ENCODE results near the gene RNF121. TPM values are rescaled to one million over a fixed set of nuclear protein-coding genes. Genes with fewer than 3 reads are reported as not detected.
"Not testable (repeated sequence)": the region's sequence is repeated elsewhere in the genome, so short reads cannot be mapped to it uniquely, and the experiment has no call there.

The RNF121 gene
- total RNA-seq, 1 experiment from 2014 or later: 56.9 TPM

GRCh38 chr11:71888335-71889010 is 40.4 kb upstream of the RNF121 start:
- not testable (repeated sequence) for H3K9me3 ChIP-seq (ENCODE audit: control insufficient read depth, low read depth, low read length); H3K27me3 Mint-ChIP-seq (ENCODE audit: low read depth); H4K20me1 ChIP-seq (ENCODE audit: control insufficient read depth, insufficient read depth, insufficient read length); H2BK5ac ChIP-seq (ENCODE audit: insufficient read length, low read length); H3K14ac ChIP-seq (ENCODE audit: insufficient read depth, low read length); H3T11ph ChIP-seq (ENCODE audit: low read length); H3K4me2 ChIP-seq (ENCODE audit: insufficient read depth, insufficient read length, low read length); H3K56ac ChIP-seq (ENCODE audit: insufficient read length, low read depth, low read length); H3K9me3 Mint-ChIP-seq; H4K8ac ChIP-seq (replicated peaks; ENCODE audit: insufficient read length, low read depth, low read length); H3K4ac ChIP-seq (ENCODE audit: low read depth, low read length); H2AFZ ChIP-seq (ENCODE audit: low read length); H3K4me3 Mint-ChIP-seq; H2BK20ac ChIP-seq (ENCODE audit: low read depth, low read length, poor library complexity, severe bottlenecking); H3K27me3 ChIP-seq (ENCODE audit: insufficient read depth, low read length); H3K9ac ChIP-seq (ENCODE audit: extremely low read depth, insufficient read length, low read length); H2BK15ac ChIP-seq (ENCODE audit: low read depth, low read length); H3K27ac Mint-ChIP-seq; H3K79me1 ChIP-seq (ENCODE audit: insufficient read depth, low read depth, low read length, poor library complexity, severe bottlenecking); H4K91ac ChIP-seq (ENCODE audit: insufficient read length, low read depth, low read length); H3K18ac ChIP-seq (ENCODE audit: insufficient read length, low read depth, low read length); H3K23ac ChIP-seq (ENCODE audit: insufficient read length, low read depth, low read length); H3K36me3 Mint-ChIP-seq (ENCODE audit: insufficient read depth in 1 of 3, low read depth in 3 of 3); H2BK120ac ChIP-seq (ENCODE audit: low read depth, low read length, poor library complexity, severe bottlenecking); H4K5ac ChIP-seq (ENCODE audit: insufficient read length, low read depth, low read length); H3K23me2 ChIP-seq (ENCODE audit: insufficient read length, low read depth, low read length, poor library complexity, severe bottlenecking); H2AK5ac ChIP-seq (ENCODE audit: insufficient read length, low read length); H3K79me2 ChIP-seq (ENCODE audit: insufficient read depth, low read length); H3K4me1 ChIP-seq (ENCODE audit: insufficient read depth, low read length); H3K27ac ChIP-seq (ENCODE audit: insufficient read length, low read depth, low read length)
- DNase-seq: peak; percentile 38
- peak overlapping the region; percentile 35 for H2BK12ac ChIP-seq (ENCODE audit: insufficient read length, low read depth, low read length)
- H3K4me1 Mint-ChIP-seq: peaks cover 15 to 17% of the 10 kb centered on the region in 2 experiments
- no CpG with 5 or more reads among the region's 14 CpGs for WGBS (ENCODE audit: extremely low coverage, insufficient read length, low lambda C conversion rate)

GRCh38 chr11:71889181-71889872 is 39.5 kb upstream of the RNF121 start:
- H3K9me3 ChIP-seq (ENCODE audit: control insufficient read depth, low read depth, low read length); H2BK15ac ChIP-seq (ENCODE audit: low read depth, low read length); H3T11ph ChIP-seq (ENCODE audit: low read length); H3K79me2 ChIP-seq (ENCODE audit: insufficient read depth, low read length); H3K18ac ChIP-seq (ENCODE audit: insufficient read length, low read depth, low read length); H3K9ac ChIP-seq (ENCODE audit: extremely low read depth, insufficient read length, low read length); DNase-seq; H4K91ac ChIP-seq (ENCODE audit: insufficient read length, low read depth, low read length); H2BK12ac ChIP-seq (ENCODE audit: insufficient read length, low read depth, low read length); H3K4me2 ChIP-seq (ENCODE audit: insufficient read depth, insufficient read length, low read length); H3K14ac ChIP-seq (ENCODE audit: insufficient read depth, low read length); H2BK20ac ChIP-seq (ENCODE audit: low read depth, low read length, poor library complexity, severe bottlenecking); H3K4me1 ChIP-seq (ENCODE audit: insufficient read depth, low read length); H3K23me2 ChIP-seq (ENCODE audit: insufficient read length, low read depth, low read length, poor library complexity, severe bottlenecking); H3K56ac ChIP-seq (ENCODE audit: insufficient read length, low read depth, low read length); H4K8ac ChIP-seq (replicated peaks; ENCODE audit: insufficient read length, low read depth, low read length); H3K4ac ChIP-seq (ENCODE audit: low read depth, low read length); H3K23ac ChIP-seq (ENCODE audit: insufficient read length, low read depth, low read length); H3K79me1 ChIP-seq (ENCODE audit: insufficient read depth, low read depth, low read length, poor library complexity, severe bottlenecking); H3K4me3 Mint-ChIP-seq; H3K9me3 Mint-ChIP-seq; H2BK120ac ChIP-seq (ENCODE audit: low read depth, low read length, poor library complexity, severe bottlenecking); H2AK5ac ChIP-seq (ENCODE audit: insufficient read length, low read length); H3K36me3 Mint-ChIP-seq (ENCODE audit: insufficient read depth in 1 of 3, low read depth in 3 of 3); H3K27me3 ChIP-seq (ENCODE audit: insufficient read depth, low read length); H4K20me1 ChIP-seq (ENCODE audit: control insufficient read depth, insufficient read depth, insufficient read length); H3K27me3 Mint-ChIP-seq (ENCODE audit: low read depth); H3K27ac ChIP-seq (ENCODE audit: insufficient read length, low read depth, low read length); H2BK5ac ChIP-seq (ENCODE audit: insufficient read length, low read length); H2AFZ ChIP-seq (ENCODE audit: low read length); H4K5ac ChIP-seq (ENCODE audit: insufficient read length, low read depth, low read length): not testable (repeated sequence)
- Mint-ChIP-seq H3K27ac (peak overlapping the region in 1 of 3 experiments; percentile 70; a peak in 1 of 7 replicates), H3K4me1 (peaks cover 15 to 17% of the 10 kb centered on the region in 2 experiments)
- WGBS (ENCODE audit: extremely low coverage, insufficient read length, low lambda C conversion rate): no CpG with 5 or more reads among the region's 14 CpGs

All from H9 (cell line).